Measurements from ENCODE around the gene APOO. TPM values are rescaled to one million over a fixed set of nuclear protein-coding genes. Genes with fewer than 3 reads are reported as not detected.
"Not testable (repeated sequence)": the region's sequence is repeated elsewhere in the genome, so short reads cannot be mapped to it uniquely, and the experiment has no call there.

The APOO gene
- total RNA-seq, 1 experiment from 2014 or later, result 23.4 TPM

DNA sequence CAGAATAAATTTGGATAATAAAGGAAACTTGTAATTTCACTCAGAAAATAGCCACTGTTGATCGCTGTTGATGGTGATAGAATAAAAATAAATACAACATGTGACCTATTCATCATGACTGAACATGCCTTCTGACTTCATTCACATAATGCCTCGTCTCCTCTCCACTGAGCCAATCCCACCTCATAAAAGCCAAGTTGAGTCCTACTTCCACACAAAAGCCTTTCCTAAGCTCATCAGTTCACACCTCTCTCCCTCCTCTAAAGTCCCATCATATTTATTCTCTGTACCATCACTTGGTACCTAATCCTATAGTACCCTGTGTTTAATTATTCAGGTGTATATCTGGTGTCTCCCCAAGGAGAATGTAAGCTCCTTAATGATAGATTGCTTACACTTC, 37.7 kb downstream of the APOO start:
- Histone ChIP-seq H3K36me3 (ENCODE audit: control insufficient read depth, insufficient read depth, low read length) (no peaks in the 10 kb centered on the region), H3K4me1 (no peaks in the 10 kb centered on the region), H3K27me3 (replicated peaks; ENCODE audit: control insufficient read depth, insufficient read depth, low read length) (no peaks in the 10 kb centered on the region), H3K9me3 (no peaks in the 10 kb centered on the region), H3K4me3 (ENCODE audit: low read depth, low read length) (no peak overlapping the region)
- no peaks in the 10 kb centered on the region for H3K9me3 Mint-ChIP-seq (ENCODE audit: unreplicated experiment)
- no peak overlapping the region for H3K27ac Mint-ChIP-seq (ENCODE audit: unreplicated experiment)
- no peaks in the 10 kb centered on the region for H3K27me3 Mint-ChIP-seq (ENCODE audit: insufficient read depth, unreplicated experiment)
- no TSS peak for BruUV-seq (replicated peaks)
- no peaks in the 10 kb centered on the region for H3K36me3 Mint-ChIP-seq (ENCODE audit: insufficient read depth, unreplicated experiment)
- intact Hi-C loops (cut with micrococcal nuclease; ENCODE audit: unreplicated experiment), result no loop called here
- no peak overlapping the region for H3K4me3 Mint-ChIP-seq (ENCODE audit: unreplicated experiment)
- TF ChIP-seq, protein P1, sequence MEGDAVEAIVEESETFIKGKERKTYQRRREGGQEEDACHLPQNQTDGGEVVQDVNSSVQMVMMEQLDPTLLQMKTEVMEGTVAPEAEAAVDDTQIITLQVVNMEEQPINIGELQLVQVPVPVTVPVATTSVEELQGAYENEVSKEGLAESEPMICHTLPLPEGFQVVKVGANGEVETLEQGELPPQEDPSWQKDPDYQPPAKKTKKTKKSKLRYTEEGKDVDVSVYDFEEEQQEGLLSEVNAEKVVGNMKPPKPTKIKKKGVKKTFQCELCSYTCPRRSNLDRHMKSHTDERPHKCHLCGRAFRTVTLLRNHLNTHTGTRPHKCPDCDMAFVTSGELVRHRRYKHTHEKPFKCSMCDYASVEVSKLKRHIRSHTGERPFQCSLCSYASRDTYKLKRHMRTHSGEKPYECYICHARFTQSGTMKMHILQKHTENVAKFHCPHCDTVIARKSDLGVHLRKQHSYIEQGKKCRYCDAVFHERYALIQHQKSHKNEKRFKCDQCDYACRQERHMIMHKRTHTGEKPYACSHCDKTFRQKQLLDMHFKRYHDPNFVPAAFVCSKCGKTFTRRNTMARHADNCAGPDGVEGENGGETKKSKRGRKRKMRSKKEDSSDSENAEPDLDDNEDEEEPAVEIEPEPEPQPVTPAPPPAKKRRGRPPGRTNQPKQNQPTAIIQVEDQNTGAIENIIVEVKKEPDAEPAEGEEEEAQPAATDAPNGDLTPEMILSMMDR (IDR thresholded peaks at IDR 0.05; ENCODE audit: insufficient read depth in 1 of 2, low read depth in 1 of 2, low read length in 1 of 2, severe bottlenecking in 1 of 2, unreplicated experiment in 1 of 2), result no peak
- DNase-seq, result no peak
- H3K4me1 Mint-ChIP-seq (ENCODE audit: low read depth, unreplicated experiment), result peaks cover 10% of the 10 kb centered on the region
- ChIA-PET POLR2A (no interaction called here), CTCF (no interaction called here)

DNA sequence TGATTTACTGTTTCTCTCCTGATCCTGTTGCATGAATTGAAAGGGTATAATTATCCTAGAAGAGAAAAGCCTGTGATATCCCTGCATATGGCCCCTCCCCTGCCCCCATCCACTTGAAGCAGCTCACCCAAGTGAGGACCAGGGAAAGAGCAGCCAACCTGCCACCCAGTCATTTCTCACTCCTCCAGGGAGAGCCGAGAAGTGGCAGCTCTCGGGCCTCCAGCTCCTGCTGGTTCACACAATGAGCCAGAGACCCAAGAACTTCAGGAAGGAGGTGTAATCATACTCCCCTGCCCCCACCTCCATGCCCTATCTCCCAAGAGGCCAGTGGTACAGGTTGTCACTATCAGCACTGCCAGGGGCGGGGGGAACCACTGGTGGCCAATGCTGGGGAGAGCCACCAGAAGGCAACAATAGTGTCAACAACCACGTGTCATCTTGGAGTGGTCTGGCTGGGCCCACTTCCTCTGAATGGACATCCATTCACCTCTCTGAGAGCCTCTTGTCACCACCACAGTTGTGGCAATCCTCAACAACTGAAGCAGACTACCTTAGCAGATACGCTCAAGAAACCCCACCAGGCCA, 42.9 kb downstream of the APOO start:
- Mint-ChIP-seq H3K4me1 (ENCODE audit: low read depth, unreplicated experiment) (no peaks in the 10 kb centered on the region), H3K36me3 (ENCODE audit: insufficient read depth, unreplicated experiment) (no peaks in the 10 kb centered on the region), H3K4me3 (ENCODE audit: unreplicated experiment) (no peak overlapping the region), H3K27me3 (ENCODE audit: insufficient read depth, unreplicated experiment) (no peaks in the 10 kb centered on the region), H3K9me3 (ENCODE audit: unreplicated experiment) (no peaks in the 10 kb centered on the region), H3K27ac (ENCODE audit: unreplicated experiment) (no peak overlapping the region)
- no peak overlapping the region for H3K4me3 ChIP-seq (ENCODE audit: low read depth, low read length)
- DNase-seq, result no peak
- no peaks in the 10 kb centered on the region for H3K36me3 ChIP-seq (ENCODE audit: control insufficient read depth, insufficient read depth, low read length)
- H3K27me3 ChIP-seq (replicated peaks; ENCODE audit: control insufficient read depth, insufficient read depth, low read length), result no peaks in the 10 kb centered on the region
- TF ChIP-seq, protein P1 (IDR thresholded peaks at IDR 0.05; ENCODE audit: insufficient read depth in 1 of 2, low read depth in 1 of 2, low read length in 1 of 2, severe bottlenecking in 1 of 2, unreplicated experiment in 1 of 2), result no peak
- H3K9me3 ChIP-seq, result no peaks in the 10 kb centered on the region
- H3K4me1 ChIP-seq, result no peaks in the 10 kb centered on the region
- intact Hi-C loops (cut with micrococcal nuclease; ENCODE audit: unreplicated experiment), result no loop called here
- ChIA-PET CTCF (no interaction called here), POLR2A (no interaction called here)
- no TSS peak for BruUV-seq (replicated peaks)

DNA sequence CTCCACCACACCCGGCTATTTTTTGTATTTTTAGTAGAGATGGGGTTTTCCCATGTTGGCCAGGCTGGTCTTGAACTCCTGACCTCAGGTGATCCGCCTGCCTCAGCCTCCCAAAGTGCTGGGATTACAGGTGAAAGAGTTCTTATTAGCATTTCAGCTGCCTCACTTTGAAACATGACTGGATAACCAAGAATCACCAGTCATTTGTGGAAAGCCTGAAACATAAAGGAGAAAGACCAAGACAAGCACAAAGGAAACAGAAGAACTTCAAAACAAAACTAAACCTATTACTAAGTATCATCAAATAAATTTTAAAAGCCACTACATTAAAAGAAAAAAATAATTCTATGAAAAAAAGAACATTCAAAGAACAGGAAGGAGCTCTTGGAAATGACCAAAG, 45.8 kb downstream of the APOO start:
- H3K27ac Mint-ChIP-seq (ENCODE audit: unreplicated experiment); BruUV-seq (replicated peaks); H3K4me1 Mint-ChIP-seq (ENCODE audit: low read depth, unreplicated experiment); H3K9me3 Mint-ChIP-seq (ENCODE audit: unreplicated experiment); DNase-seq; H3K4me1 ChIP-seq; H3K27me3 ChIP-seq (replicated peaks; ENCODE audit: control insufficient read depth, insufficient read depth, low read length); H3K36me3 Mint-ChIP-seq (ENCODE audit: insufficient read depth, unreplicated experiment); H3K36me3 ChIP-seq (ENCODE audit: control insufficient read depth, insufficient read depth, low read length); H3K9me3 ChIP-seq; POLR2A ChIA-PET; CTCF ChIA-PET; H3K27me3 Mint-ChIP-seq (ENCODE audit: insufficient read depth, unreplicated experiment); intact Hi-C loops (cut with micrococcal nuclease; ENCODE audit: unreplicated experiment); H3K4me3 ChIP-seq (ENCODE audit: low read depth, low read length); H3K4me3 Mint-ChIP-seq (ENCODE audit: unreplicated experiment): not testable (repeated sequence)

All from Caco-2 (cell line).